ENCODE results near the gene KLHL25.

The KLHL25 gene

GRCh38 chr15:85743392-85744055 is 51.2 kb downstream of the KLHL25 start:
- no peak for DNase-seq

GRCh38 chr15:85742186-85742821 is 52.4 kb downstream of the KLHL25 start:
- DNase-seq = no peak

- no peak for DNase-seq
Measured at GRCh38 chr15:85741662-85742061, 53.1 kb downstream of the KLHL25 start.

GRCh38 chr15:85741021-85741421 is 53.7 kb downstream of the KLHL25 start:
- no peak for DNase-seq

- no peak for DNase-seq
Measured at GRCh38 chr15:85737061-85737460, 57.7 kb downstream of the KLHL25 start.

- DNase-seq = no peak
Measured at GRCh38 chr15:85733416-85733815, 61.3 kb downstream of the KLHL25 start.

GRCh38 chr15:85730001-85730820 is 64.5 kb downstream of the KLHL25 start:
- peak; percentile 72 for DNase-seq

GRCh38 chr15:85727068-85727467 is 67.7 kb downstream of the KLHL25 start:
- no peak for DNase-seq

GRCh38 chr15:85726454-85726853 is 68.3 kb downstream of the KLHL25 start:
- DNase-seq = no peak

- DNase-seq = no peak
Measured at GRCh38 chr15:85725564-85725963, 69.2 kb downstream of the KLHL25 start.

GRCh38 chr15:85725019-85725418 is 69.7 kb downstream of the KLHL25 start:
- DNase-seq = no peak

GRCh38 chr15:85723960-85724945 is 70.5 kb downstream of the KLHL25 start:
- no peak for DNase-seq

- no peak for DNase-seq
Measured at GRCh38 chr15:85722374-85723152, 72.2 kb downstream of the KLHL25 start.

GRCh38 chr15:85718981-85719380 is 75.7 kb downstream of the KLHL25 start:
- no peak for DNase-seq

GRCh38 chr15:85718271-85718971 is 76.3 kb downstream of the KLHL25 start:
- no peak for DNase-seq

- no peak for DNase-seq
Measured at GRCh38 chr15:85717212-85717611, 77.5 kb downstream of the KLHL25 start.

GRCh38 chr15:85716261-85716660 is 78.5 kb downstream of the KLHL25 start:
- no peak for DNase-seq

- no peak for DNase-seq
Measured at GRCh38 chr15:85711580-85712192, 83.0 kb downstream of the KLHL25 start.

GRCh38 chr15:85710340-85710842 is 84.3 kb downstream of the KLHL25 start:
- DNase-seq = no peak

Data from RPMI8226 (cell line).